AG10803 (cell line): ENCODE data around the gene KANK3.
"Not testable (repeated sequence)": the region's sequence is repeated elsewhere in the genome, so short reads cannot be mapped to it uniquely, and the experiment has no call there.

Source experiments
- DNase-seq: peaks from one replicate; pipeline ENCODE4 v3.0.0; 2010; ENCODE audit warnings: low read depth
- H3K4me3 ChIP-seq: 2 replicates; pipeline ENCODE4 v1.5.1; 2011; ENCODE audit warnings: mild to moderate bottlenecking, low read length, control low read depth
- TF ChIP-seq, protein P1 (sequence below): conservative IDR thresholded peaks from 2 replicates; pipeline ENCODE4 v1.5.1; 2011; ENCODE audit warnings: mild to moderate bottlenecking, low read length, control low read depth, inconsistent platforms

The KANK3 gene

DNA sequence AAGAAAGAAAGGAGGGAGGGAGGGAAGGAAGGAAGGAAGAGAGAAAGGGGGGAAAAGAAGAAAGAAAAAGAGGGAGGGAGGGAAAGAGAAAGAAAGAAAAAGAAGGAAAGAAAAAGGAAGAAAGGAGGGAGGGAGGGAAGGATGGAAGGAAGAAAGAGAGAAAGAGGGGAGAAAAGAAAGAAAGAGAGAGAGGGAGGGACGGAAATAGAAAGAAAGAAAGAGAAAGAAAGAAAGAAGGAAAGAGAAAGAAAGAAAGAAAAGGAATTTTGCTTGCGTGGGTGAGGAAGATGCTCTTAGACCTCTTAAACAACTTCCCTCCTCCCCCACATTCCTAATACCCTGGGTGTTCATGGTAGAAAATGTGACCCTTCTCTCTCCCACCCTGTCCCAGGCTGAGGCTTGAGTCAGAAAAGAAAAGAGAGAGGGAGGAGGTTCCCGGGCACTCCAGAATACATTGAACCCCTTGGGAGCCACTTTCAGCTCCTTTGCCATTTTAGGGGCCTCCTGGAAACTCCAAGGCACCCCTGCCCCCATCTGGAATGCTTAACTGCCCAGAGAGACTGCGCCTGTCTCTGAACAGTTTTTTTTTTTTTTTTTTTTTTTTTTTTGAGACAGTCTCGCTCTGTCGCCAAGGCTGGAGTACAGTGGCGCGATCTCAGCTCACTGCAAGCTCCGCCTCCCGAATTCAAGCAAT is 9.2 kb upstream of the KANK3 start:
- peak overlapping the region; percentile 31 for H3K4me3 ChIP-seq
- TF ChIP-seq, protein P1, sequence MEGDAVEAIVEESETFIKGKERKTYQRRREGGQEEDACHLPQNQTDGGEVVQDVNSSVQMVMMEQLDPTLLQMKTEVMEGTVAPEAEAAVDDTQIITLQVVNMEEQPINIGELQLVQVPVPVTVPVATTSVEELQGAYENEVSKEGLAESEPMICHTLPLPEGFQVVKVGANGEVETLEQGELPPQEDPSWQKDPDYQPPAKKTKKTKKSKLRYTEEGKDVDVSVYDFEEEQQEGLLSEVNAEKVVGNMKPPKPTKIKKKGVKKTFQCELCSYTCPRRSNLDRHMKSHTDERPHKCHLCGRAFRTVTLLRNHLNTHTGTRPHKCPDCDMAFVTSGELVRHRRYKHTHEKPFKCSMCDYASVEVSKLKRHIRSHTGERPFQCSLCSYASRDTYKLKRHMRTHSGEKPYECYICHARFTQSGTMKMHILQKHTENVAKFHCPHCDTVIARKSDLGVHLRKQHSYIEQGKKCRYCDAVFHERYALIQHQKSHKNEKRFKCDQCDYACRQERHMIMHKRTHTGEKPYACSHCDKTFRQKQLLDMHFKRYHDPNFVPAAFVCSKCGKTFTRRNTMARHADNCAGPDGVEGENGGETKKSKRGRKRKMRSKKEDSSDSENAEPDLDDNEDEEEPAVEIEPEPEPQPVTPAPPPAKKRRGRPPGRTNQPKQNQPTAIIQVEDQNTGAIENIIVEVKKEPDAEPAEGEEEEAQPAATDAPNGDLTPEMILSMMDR, result no peak
- no peak for DNase-seq

DNA sequence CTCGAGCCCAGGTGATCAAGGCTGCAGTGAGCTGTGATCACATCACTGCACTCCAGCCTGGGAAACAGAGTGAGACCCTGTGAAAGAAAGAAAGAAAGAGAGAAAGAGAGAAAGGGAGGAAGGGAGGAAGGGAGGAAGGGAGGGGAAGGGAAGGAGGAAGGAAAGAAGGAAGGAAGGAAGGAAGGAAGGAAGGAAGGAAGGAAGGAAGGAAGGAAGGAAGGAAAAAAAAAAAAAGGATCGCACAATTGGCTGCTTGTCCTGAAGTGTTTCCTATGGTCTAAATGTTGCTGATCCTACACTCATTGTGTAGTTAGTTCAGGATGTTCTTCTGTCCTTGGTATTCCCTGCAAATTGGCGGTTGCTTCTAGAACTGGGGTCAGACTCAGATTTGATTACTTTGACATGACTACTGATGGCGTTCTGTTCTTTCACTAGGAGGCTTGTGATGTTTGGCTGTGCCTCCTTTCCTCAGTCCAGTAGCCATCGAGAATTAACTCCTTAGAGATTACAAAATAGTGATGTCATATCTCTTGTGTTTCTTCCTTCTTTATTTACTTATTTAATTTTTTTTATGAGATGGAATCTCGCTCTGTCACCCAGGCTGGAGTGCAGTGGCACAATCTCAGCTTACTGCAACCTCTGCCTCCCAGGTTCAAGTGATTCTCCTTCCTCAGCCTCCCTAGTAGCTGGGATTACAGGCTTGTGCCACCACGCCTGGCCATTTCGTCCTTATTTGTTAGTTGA is 6.7 kb upstream of the KANK3 start:
- not testable (repeated sequence) for DNase-seq, H3K4me3 ChIP-seq

DNA sequence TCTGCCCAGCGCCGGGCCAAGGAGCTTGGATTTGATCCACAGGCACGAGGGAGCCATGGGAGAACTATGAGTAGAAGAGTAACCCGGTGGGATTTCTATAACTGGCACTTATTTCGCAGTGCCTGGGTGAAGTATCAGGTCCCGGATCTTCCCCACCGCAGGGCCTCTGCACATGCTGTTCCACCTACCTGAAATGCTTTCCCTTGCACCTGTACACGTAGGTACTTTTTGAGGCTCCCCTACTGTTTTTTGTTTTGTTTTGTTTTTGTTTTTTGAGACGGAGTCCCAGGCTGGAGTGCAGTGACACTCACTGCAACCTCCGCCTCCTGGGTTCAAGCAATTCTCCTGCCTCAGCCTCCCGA is 402 bp upstream of the KANK3 start:
- TF ChIP-seq, protein P1, result no peak
- no peak for DNase-seq
- no peak overlapping the region for H3K4me3 ChIP-seq

GRCh38 chr19:8342316-8342683 is 762 bp downstream of the KANK3 start:
- no peak for DNase-seq
- no peak overlapping the region for H3K4me3 ChIP-seq
- TF ChIP-seq, protein P1, result no peak

DNA sequence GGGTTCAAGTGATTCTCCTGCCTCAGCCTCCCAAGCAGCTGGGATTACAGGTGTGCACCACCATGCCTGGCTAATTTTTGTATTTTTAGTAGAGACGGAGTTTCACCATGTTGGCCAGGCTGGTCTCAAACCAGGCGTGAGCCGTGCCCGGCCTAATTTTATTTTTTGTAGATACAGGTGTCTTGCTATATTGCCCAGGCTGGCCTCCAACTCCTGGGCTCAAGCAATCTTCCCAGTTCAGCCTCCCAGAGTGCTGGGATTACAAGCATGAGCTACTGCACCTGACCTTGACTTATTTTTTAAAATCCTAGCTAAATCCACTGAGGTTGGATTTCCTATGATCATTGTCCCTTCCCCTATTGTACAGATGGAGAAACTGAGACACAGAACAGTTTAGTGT is 1.6 kb downstream of the KANK3 start:
- not testable (repeated sequence) for DNase-seq, H3K4me3 ChIP-seq

DNA sequence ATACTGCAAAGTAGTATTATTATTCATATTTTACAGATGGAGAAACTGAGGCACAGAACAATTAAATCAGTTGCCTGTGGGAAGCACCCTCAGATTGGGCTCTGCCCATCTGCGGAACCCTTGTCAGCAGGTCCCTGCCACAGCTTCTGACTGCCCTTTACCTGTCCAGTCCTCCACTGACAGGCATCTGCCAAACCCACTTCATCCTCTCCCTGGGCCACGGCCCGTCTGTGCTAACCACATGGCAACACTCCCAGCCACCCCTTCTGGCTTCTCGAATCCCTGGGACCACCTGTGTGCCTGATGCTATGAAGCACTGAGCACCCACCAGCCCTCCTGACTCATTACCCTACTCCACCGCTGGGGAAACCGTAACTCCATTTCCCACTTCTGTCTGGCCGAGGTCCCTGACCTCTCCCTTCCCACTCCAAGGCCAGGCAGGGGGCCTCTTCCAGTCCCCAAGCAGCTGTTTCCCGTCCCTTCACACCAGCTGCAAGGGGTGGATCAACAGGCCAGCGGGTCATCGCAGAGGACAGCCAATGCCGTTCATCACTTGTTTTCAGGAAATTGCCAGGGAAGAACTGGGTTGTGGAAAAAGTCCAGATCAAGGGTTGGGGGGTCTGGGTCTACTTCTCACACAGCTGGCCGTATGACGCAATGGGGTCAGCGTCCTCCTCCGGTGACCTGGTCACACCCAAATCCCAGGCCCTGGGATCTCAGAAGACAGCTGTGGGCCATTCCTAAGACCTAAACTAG is 2.5 kb downstream of the KANK3 start:
- no peak overlapping the region for H3K4me3 ChIP-seq
- DNase-seq, result no peak
- TF ChIP-seq, protein P1, result no peak

DNA sequence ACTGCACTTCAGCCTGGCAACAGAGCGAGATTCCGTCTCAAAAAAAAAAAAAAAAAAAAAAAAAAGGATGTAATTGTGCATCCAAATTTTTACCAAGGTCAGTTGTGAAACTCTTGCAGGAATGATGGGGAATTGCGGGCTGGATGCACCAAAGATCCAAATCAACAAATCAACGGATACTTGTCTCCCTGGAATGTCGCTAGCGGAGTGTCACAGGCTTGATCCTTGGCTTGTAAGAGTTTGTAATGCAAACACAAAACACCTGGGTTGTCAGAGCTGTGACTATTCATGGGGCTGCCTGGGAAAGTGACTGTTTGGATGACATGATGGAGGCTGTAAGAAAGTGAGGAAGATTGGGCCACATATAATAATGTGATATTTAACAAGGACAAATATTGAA is 4.2 kb downstream of the KANK3 start:
- TF ChIP-seq, protein P1, result no peak
- DNase-seq, result no peak
- H3K4me3 ChIP-seq, result no peak overlapping the region

GRCh38 chr19:8337728-8338127 is 5.3 kb downstream of the KANK3 start:
- TF ChIP-seq, protein P1, result no peak
- DNase-seq, result no peak

More at GRCh38 chr19:8337728-8338127, 5.3 kb downstream of the KANK3 start:
- no peak overlapping the region for H3K4me3 ChIP-seq
